SK-N-SH (cell line): ENCODE results near the gene EXOG. TPM values are rescaled to one million over a fixed set of nuclear protein-coding genes. Genes with fewer than 3 reads are reported as not detected.

ENCODE experiments used
- CTCF ChIA-PET: fragments of 300-600, 350-600 bp; formaldehyde crosslinking; extraction: SDS; loops from one replicate; lab custom pipeline; 2021; lab: Yijun Ruan, JAX
- POLR2A ChIA-PET: fragments of 350-600 bp; sonication (Branson Sonifier 250); formaldehyde crosslinking; extraction: SDS; loops from one replicate; lab custom pipeline; 2020; ENCODE audit warnings: antibody characterized with exemption, inconsistent platforms; lab: Yijun Ruan, JAX
- DNase-seq: peaks from one replicate; pipeline ENCODE4 v3.0.0; 2012
- H2AFZ ChIP-seq: fragments of 200-600 bp; sonication (generic); 2 replicates; pipeline ENCODE4 v1.8.1; 2016; ENCODE audit warnings: antibody characterized with exemption, mild to moderate bottlenecking, low read depth
- H3F3A ChIP-seq: fragments of 200-600 bp; sonication (generic); replicated peaks from 2 replicates; pipeline ENCODE3; 2016; ENCODE audit warnings: antibody characterized with exemption, mild to moderate bottlenecking; ENCODE audit not compliant: insufficient read depth
- H3K27ac ChIP-seq, 2 experiments: fragments of 200-500 bp in 1 of 2; fragments of 200-600 bp in 1 of 2; sonication (Bioruptor generic) in 1 of 2; sonication (generic), shearing (Covaris generic) in 1 of 2; 2 replicates each; pipeline versions ENCODE4 v1.5.1 to v1.6.1; 2014 to 2016; ENCODE audit warnings: low read depth in 2 of 2, inconsistent platforms in 1 of 2, low read length in 1 of 2, mild to moderate bottlenecking in 1 of 2, mixed read lengths in 1 of 2
- H3K27me3 ChIP-seq: fragments of 200-600 bp; sonication (generic), shearing (Covaris generic); 2 replicates; pipeline ENCODE4 v1.6.1; 2016; ENCODE audit warnings: mixed run types; ENCODE audit not compliant: insufficient read depth
- H3K36me3 ChIP-seq, 2 experiments: fragments of 200-500 bp in 1 of 2; fragments of 200-600 bp in 1 of 2; sonication (Bioruptor generic) in 1 of 2; sonication (generic) in 1 of 2; replicated peaks in 1 of 2; 2 replicates each; pipeline versions ENCODE3 to v1.5.1; 2014 to 2016; ENCODE audit warnings: low read length in 1 of 2, mild to moderate bottlenecking in 1 of 2; ENCODE audit not compliant: insufficient read depth in 2 of 2, control insufficient read depth in 1 of 2
- H3K4me1 ChIP-seq, 2 experiments: fragments of 200-500 bp in 1 of 2; fragments of 200-600 bp in 1 of 2; sonication (Bioruptor generic) in 1 of 2; sonication (generic), shearing (Covaris generic) in 1 of 2; 2 replicates each; pipeline versions ENCODE4 v1.5.1 to v1.6.1; 2014 to 2016; ENCODE audit warnings: low read depth in 1 of 2, low read length in 1 of 2, mixed run types in 1 of 2; ENCODE audit not compliant: insufficient read depth in 2 of 2, control insufficient read depth in 1 of 2
- H3K4me2 ChIP-seq: fragments of 200-600 bp; sonication (generic), shearing (Covaris generic); 2 replicates; pipeline ENCODE4 v1.6.1; 2017; ENCODE audit warnings: mixed run types
- H3K4me3 ChIP-seq, 2 experiments: fragments of 200-500 bp in 1 of 2; fragments of 200-600 bp in 1 of 2; sonication (Bioruptor generic) in 1 of 2; sonication (generic), shearing (Covaris generic) in 1 of 2; 2 replicates each; pipeline versions ENCODE4 v1.5.1 to v1.8.1; 2014 to 2016; ENCODE audit warnings: low read depth in 2 of 2, inconsistent platforms in 1 of 2, low read length in 1 of 2, mild to moderate bottlenecking in 1 of 2, mixed read lengths in 1 of 2, moderate library complexity in 1 of 2
- H3K79me2 ChIP-seq: fragments of 200-600 bp; sonication (generic); 2 replicates; pipeline ENCODE4 v1.8.1; 2017; ENCODE audit warnings: mild to moderate bottlenecking; ENCODE audit not compliant: insufficient read depth
- H3K9ac ChIP-seq: fragments of 200-600 bp; sonication (generic); 2 replicates; pipeline ENCODE4 v1.6.1; 2017; ENCODE audit warnings: mixed run types
- H3K9me2 ChIP-seq: fragments of 200-600 bp; sonication (generic); 2 replicates; pipeline ENCODE4 v1.6.1; 2017; ENCODE audit warnings: mixed run types
- H3K9me3 ChIP-seq: fragments of 200-600 bp; sonication (generic); 2 replicates; pipeline ENCODE4 v1.6.1; 2017; ENCODE audit warnings: mixed run types, mild to moderate bottlenecking, moderate library complexity
- H4K20me1 ChIP-seq: fragments of 200-600 bp; sonication (generic); 2 replicates; pipeline ENCODE4 v1.6.1; 2017; ENCODE audit warnings: mild to moderate bottlenecking, mixed run types; ENCODE audit not compliant: insufficient read depth
- CHD2 ChIP-seq: fragments of 150-350 bp; IDR thresholded peaks from 2 replicates; pipeline ENCODE4 v1.6.1; 2018; ENCODE audit warnings: low read length; ENCODE audit not compliant: partially characterized antibody
- EP300 ChIP-seq, 2 experiments: IDR thresholded peaks; 2 replicates each; pipeline versions ENCODE4 v1.4.0 to v1.6.1; 2012; ENCODE audit warnings: borderline replicate concordance in 1 of 2, low read depth in 1 of 2, low read length in 1 of 2
- FOSL2 ChIP-seq: IDR thresholded peaks from 2 replicates; pipeline ENCODE4 v1.4.0; 2012; ENCODE audit warnings: low read depth, mild to moderate bottlenecking, moderate library complexity, borderline replicate concordance
- GATA2 ChIP-seq: sonication (generic); formaldehyde crosslinking; IDR thresholded peaks from 2 replicates; pipeline ENCODE4 v1.5.0; 2020; ENCODE audit warnings: mild to moderate bottlenecking, missing genetic modification reagents
- IRF3 ChIP-seq: fragments of 150-350 bp; IDR thresholded peaks from 2 replicates; pipeline ENCODE4 v1.6.1; 2016; ENCODE audit warnings: mild to moderate bottlenecking, low read depth, low read length
- MXI1 ChIP-seq: IDR thresholded peaks from 2 replicates; pipeline ENCODE4 v1.6.1; 2012; ENCODE audit warnings: mild to moderate bottlenecking, low read depth, low read length, improper control_type of control experiment
- NRF1 ChIP-seq: IDR thresholded peaks from 2 replicates; pipeline ENCODE4 v1.6.1; 2012; ENCODE audit warnings: low read depth, mild to moderate bottlenecking, low read length
- POLR2AphosphoS5 ChIP-seq: IDR thresholded peaks from 2 replicates; pipeline ENCODE4 v1.6.1; 2012; ENCODE audit warnings: low read depth, low read length
- RAD21 ChIP-seq: IDR thresholded peaks from 2 replicates; pipeline ENCODE4 v1.6.1; 2012; ENCODE audit warnings: mild to moderate bottlenecking, low read length
- RCOR1 ChIP-seq: fragments of 150-350 bp; IDR thresholded peaks from 2 replicates; pipeline ENCODE4 v1.6.1; 2017; ENCODE audit warnings: antibody characterized with exemption, low read length
- REST ChIP-seq: IDR thresholded peaks from 2 replicates; pipeline ENCODE4 v1.6.1; 2012; ENCODE audit warnings: mild to moderate bottlenecking, low read depth, low read length, moderate library complexity
- RFX5 ChIP-seq: IDR thresholded peaks from 2 replicates; pipeline ENCODE4 v1.6.1; 2012; ENCODE audit warnings: mild to moderate bottlenecking, improper control_type of control experiment, low read length
- SIN3A ChIP-seq: IDR thresholded peaks from 2 replicates; pipeline ENCODE4 v1.6.1; 2012; ENCODE audit warnings: low read depth, mild to moderate bottlenecking, low read length, moderate library complexity, borderline replicate concordance
- TAF1 ChIP-seq: IDR thresholded peaks from 2 replicates; pipeline ENCODE4 v1.6.1; 2012; ENCODE audit warnings: low read depth, mild to moderate bottlenecking, low read length, moderate library complexity, borderline replicate concordance
- TCF12 ChIP-seq: IDR thresholded peaks from 2 replicates; pipeline ENCODE4 v1.4.0; 2012
- TEAD4 ChIP-seq: IDR thresholded peaks from 2 replicates; pipeline ENCODE4 v1.4.0; 2012; ENCODE audit warnings: mild to moderate bottlenecking, borderline replicate concordance; ENCODE audit not compliant: insufficient read depth
- USF2 ChIP-seq: fragments of 150-350 bp; IDR thresholded peaks from 2 replicates; pipeline ENCODE4 v1.6.1; 2017; ENCODE audit warnings: antibody characterized with exemption, low read length, low read depth, borderline replicate concordance
- WGBS: methylation state at CpG from one replicate; pipeline ENCODE4 v1.1.6; 2017; ENCODE audit warnings: low lambda C conversion rate; 5-methylcytosine and 5-hydroxymethylcytosine counted together
- polyA plus RNA-seq, 3 experiments: library from polyadenylated mRNA; depleted of rRNA; stranded (reverse); fragments of >200 nt; gene quantifications; 2 replicates each; pipeline ENCODE4 v1.2.3, GENCODE V29; 2012
- TF ChIP-seq, protein P1 (sequence below): IDR thresholded peaks from 2 replicates; pipeline ENCODE4 v1.4.0; 2012; ENCODE audit warnings: low read depth, borderline replicate concordance
- TF ChIP-seq, protein P2 (sequence below): fragments of 200-600 bp; sonication (generic); IDR thresholded peaks from 2 replicates; pipeline ENCODE4 v1.6.1; 2017; ENCODE audit warnings: antibody characterized with exemption, mild to moderate bottlenecking, moderate library complexity

Gene EXOG
- polyA plus RNA-seq, 1 of the 3 experiments (the other 2 are of a cell fraction) = 6.2 TPM

- 63% methylated on average over 17 of the region's 17 CpGs for WGBS
- no peak for DNase-seq
- Histone ChIP-seq H2AFZ (no peak overlapping the region), H3K4me1 (peaks cover 0 to 6% of the 10 kb centered on the region in 2 experiments; a peak in 1 of 4 replicates), H3K9me3 (no peaks in the 10 kb centered on the region), H3K79me2 (no peaks in the 10 kb centered on the region), H3K4me2 (no peak overlapping the region), H3K27ac (no peak overlapping the region), H3K9me2 (no peaks in the 10 kb centered on the region), H3K9ac (no peak overlapping the region), H3F3A (no peaks in the 10 kb centered on the region), H3K4me3 (no peak overlapping the region), H4K20me1 (no peaks in the 10 kb centered on the region), H3K36me3 (no peaks in the 10 kb centered on the region), H3K27me3 (no peaks in the 10 kb centered on the region)
- ChIA-PET POLR2A (no interaction called here), CTCF (interaction anchor here (0.6 to 2.2 kb wide), 6 partner anchors 11 to 103 kb away, joined by 3 to 8 read pairs (median 3); no protein-coding TSS in a partner anchor)
- TF ChIP-seq MXI1 (no peak), RFX5 (no peak), USF2 (no peak), TCF12 (no peak), RAD21 (no peak), FOSL2 (no peak), IRF3 (no peak), NRF1 (no peak), TAF1 (no peak), SIN3A (no peak), POLR2AphosphoS5 (no peak), CHD2 (no peak), TEAD4 (no peak), REST (no peak), EP300 (IDR thresholded peaks at IDR 0.05; ENCODE audit: borderline replicate concordance in 1 of 2, low read depth in 1 of 2, low read length in 1 of 2) (no peak), RCOR1 (no peak), GATA2 (CRISPR knock-in tag) (no peak)
- TF ChIP-seq, protein P1, sequence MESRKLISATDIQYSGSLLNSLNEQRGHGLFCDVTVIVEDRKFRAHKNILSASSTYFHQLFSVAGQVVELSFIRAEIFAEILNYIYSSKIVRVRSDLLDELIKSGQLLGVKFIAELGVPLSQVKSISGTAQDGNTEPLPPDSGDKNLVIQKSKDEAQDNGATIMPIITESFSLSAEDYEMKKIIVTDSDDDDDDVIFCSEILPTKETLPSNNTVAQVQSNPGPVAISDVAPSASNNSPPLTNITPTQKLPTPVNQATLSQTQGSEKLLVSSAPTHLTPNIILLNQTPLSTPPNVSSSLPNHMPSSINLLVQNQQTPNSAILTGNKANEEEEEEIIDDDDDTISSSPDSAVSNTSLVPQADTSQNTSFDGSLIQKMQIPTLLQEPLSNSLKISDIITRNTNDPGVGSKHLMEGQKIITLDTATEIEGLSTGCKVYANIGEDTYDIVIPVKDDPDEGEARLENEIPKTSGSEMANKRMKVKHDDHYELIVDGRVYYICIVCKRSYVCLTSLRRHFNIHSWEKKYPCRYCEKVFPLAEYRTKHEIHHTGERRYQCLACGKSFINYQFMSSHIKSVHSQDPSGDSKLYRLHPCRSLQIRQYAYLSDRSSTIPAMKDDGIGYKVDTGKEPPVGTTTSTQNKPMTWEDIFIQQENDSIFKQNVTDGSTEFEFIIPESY = no peak
- TF ChIP-seq, protein P2, sequence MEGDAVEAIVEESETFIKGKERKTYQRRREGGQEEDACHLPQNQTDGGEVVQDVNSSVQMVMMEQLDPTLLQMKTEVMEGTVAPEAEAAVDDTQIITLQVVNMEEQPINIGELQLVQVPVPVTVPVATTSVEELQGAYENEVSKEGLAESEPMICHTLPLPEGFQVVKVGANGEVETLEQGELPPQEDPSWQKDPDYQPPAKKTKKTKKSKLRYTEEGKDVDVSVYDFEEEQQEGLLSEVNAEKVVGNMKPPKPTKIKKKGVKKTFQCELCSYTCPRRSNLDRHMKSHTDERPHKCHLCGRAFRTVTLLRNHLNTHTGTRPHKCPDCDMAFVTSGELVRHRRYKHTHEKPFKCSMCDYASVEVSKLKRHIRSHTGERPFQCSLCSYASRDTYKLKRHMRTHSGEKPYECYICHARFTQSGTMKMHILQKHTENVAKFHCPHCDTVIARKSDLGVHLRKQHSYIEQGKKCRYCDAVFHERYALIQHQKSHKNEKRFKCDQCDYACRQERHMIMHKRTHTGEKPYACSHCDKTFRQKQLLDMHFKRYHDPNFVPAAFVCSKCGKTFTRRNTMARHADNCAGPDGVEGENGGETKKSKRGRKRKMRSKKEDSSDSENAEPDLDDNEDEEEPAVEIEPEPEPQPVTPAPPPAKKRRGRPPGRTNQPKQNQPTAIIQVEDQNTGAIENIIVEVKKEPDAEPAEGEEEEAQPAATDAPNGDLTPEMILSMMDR = no peak
These were observed 52.2 kb downstream of the EXOG start for GRCh38 chr3:38548154-38548931.
